Suprapubic skin (tissue), 4 donors: Measurements from ENCODE around the gene AP4S1.

Source experiments
- EP300 ChIP-seq: sonication (generic); formaldehyde crosslinking; IDR thresholded peaks from one replicate; pipeline ENCODE4 v1.6.1; 2017; ENCODE audit warnings: antibody characterized with exemption
- POLR2A ChIP-seq, 2 donors: fragments of 450-650 bp; IDR thresholded peaks; one replicate each; pipeline ENCODE4 v1.6.1; 2017; ENCODE audit warnings: antibody characterized with exemption in 2 of 2, mild to moderate bottlenecking in 2 of 2, moderate library complexity in 2 of 2
- POLR2AphosphoS5 ChIP-seq, 3 donors: sonication (generic); formaldehyde crosslinking; IDR thresholded peaks; one replicate each; pipeline ENCODE4 v1.6.1; 2017; ENCODE audit warnings: antibody characterized with exemption in 3 of 3
- TF ChIP-seq, protein P1 (sequence below), 2 donors: fragments of 200-600 bp in 1 of 2; fragments of 450-650 bp in 1 of 2; sonication (generic) in 1 of 2; IDR thresholded peaks; one replicate each; pipeline ENCODE4 v1.5.1; 2016 to 2019; ENCODE audit warnings: antibody characterized with exemption in 2 of 2, mild to moderate bottlenecking in 1 of 2, moderate library complexity in 1 of 2

DNA sequence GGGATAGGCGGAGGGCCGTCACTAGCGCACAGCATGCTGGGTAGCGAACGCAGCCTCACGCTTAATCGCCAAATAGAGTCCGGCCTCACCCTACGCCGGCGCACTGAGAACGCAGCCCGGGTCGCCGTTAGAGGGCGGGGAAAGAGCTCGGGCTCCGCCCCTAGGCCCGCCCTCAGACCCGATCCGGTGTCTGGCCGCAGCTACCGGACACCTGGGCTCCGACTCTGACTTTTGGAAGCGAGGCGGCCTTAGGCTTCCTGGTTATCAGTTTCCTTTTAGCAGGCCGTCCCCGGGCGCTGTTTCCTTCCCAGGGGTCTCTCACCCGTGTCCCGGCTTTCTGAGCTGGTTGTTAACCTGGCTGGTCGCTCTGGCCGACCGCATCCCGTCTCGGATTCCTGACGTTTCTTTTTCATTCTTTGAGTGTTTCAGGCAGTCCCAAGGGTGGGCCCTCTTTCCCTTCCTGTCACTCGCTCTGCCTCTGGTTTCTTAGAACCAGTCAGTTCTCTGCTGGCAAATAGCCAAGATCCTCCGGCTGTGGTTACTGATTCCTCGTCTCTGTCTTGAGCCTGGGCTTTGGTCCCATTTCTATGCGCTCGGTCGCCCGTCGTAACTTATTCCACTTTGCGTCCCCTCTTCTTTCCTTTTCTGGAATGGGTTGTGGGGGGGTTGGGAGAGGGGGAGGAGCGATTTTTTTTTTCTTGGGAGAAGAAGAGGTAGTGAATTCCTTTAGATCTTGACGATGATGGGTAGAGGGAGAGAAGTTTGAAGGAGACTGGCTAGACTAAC lies 1.2 kb downstream of the AP4S1 start:
- TF ChIP-seq, protein P1, sequence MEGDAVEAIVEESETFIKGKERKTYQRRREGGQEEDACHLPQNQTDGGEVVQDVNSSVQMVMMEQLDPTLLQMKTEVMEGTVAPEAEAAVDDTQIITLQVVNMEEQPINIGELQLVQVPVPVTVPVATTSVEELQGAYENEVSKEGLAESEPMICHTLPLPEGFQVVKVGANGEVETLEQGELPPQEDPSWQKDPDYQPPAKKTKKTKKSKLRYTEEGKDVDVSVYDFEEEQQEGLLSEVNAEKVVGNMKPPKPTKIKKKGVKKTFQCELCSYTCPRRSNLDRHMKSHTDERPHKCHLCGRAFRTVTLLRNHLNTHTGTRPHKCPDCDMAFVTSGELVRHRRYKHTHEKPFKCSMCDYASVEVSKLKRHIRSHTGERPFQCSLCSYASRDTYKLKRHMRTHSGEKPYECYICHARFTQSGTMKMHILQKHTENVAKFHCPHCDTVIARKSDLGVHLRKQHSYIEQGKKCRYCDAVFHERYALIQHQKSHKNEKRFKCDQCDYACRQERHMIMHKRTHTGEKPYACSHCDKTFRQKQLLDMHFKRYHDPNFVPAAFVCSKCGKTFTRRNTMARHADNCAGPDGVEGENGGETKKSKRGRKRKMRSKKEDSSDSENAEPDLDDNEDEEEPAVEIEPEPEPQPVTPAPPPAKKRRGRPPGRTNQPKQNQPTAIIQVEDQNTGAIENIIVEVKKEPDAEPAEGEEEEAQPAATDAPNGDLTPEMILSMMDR (IDR thresholded peaks at IDR 0.05), result no peak
- TF ChIP-seq POLR2AphosphoS5 (IDR thresholded peaks at IDR 0.05) (peak in 2 of 3 donors; percentile 26 to 36), POLR2A (IDR thresholded peaks at IDR 0.05) (peak in 1 of 2 donors; percentile 68), EP300 (no peak)
